ENCODE results near the gene SVOPL. TPM values are rescaled to one million over a fixed set of nuclear protein-coding genes. Genes with fewer than 3 reads are reported as not detected.

SVOPL gene
- total RNA-seq, 1 donor from 2014 or later: not detected

DNA sequence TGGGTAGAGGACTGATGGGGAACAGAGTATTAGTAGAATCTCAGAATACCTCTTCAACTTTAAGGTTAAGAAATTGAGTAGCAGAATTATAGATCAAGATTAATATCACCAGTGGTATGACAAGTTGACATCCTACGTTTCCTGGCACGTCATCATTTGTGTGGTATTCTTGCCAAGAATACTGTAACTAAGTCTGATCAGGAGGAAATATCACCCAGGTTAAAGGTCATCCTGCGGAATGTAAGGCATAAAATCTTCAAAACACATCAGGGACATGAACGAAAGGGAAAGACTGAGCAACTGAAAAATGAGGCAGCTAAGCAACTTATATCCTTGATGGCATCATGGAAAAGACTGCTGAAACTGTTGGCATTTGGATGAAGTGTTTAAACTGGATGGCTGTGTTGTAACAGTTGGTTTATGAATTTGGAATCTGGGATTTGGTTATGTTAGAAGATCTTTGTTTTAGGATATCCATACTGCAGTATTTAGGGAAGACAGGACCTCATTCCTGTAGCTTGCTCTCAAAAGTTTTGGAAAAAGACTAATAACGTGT is 155.0 kb downstream of the SVOPL start:
- TF ChIP-seq, protein P1, sequence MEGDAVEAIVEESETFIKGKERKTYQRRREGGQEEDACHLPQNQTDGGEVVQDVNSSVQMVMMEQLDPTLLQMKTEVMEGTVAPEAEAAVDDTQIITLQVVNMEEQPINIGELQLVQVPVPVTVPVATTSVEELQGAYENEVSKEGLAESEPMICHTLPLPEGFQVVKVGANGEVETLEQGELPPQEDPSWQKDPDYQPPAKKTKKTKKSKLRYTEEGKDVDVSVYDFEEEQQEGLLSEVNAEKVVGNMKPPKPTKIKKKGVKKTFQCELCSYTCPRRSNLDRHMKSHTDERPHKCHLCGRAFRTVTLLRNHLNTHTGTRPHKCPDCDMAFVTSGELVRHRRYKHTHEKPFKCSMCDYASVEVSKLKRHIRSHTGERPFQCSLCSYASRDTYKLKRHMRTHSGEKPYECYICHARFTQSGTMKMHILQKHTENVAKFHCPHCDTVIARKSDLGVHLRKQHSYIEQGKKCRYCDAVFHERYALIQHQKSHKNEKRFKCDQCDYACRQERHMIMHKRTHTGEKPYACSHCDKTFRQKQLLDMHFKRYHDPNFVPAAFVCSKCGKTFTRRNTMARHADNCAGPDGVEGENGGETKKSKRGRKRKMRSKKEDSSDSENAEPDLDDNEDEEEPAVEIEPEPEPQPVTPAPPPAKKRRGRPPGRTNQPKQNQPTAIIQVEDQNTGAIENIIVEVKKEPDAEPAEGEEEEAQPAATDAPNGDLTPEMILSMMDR (conservative IDR thresholded peaks at IDR 0.05; ENCODE audit: low read depth, low read length): no peak
- no peak for DNase-seq (ENCODE audit: low read depth)
- H3K4me3 ChIP-seq (ENCODE audit: low read depth, low read length): no peak overlapping the region

DNA sequence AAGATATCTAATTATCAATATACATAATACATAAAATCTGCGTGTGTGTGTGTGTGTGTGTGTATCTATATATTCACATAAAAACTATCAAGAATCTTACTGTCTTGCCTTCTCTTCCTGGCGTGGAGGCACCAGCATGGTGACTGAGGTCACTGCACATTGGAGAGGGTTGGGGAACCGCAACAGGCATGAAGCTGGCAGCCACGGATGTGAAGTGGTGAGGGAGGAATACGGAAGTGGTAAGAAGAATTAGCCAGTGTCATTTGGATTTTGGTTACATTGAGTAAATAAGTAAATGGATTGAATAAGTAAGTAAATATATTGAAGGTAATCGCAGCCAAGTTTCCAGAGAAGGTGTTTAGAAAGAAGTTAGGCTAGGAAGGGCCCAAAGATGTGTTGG is 156.0 kb downstream of the SVOPL start:
- DNase-seq (ENCODE audit: low read depth): no peak
- no peak overlapping the region for H3K4me3 ChIP-seq (ENCODE audit: low read depth, low read length)
- TF ChIP-seq, protein P1 (conservative IDR thresholded peaks at IDR 0.05; ENCODE audit: low read depth, low read length): no peak

Other genes starting within 250 kb of the SVOPL start
- 17.4 and 21.4 TPM in 2 replicates for gene TRIM24, start 241.1 kb downstream of the SVOPL start, total RNA-seq
- 0.07 TPM in 1 of 2 replicates, not detected in the other for gene TMEM213, start 96.6 kb upstream of the SVOPL start, total RNA-seq
- 0.58 and 3.2 TPM in 2 replicates for gene ATP6V0A4, start 96.8 kb upstream of the SVOPL start, total RNA-seq